Measurements from ENCODE around the gene AURKA. TPM values are rescaled to one million over a fixed set of nuclear protein-coding genes. Genes with fewer than 3 reads are reported as not detected.

Gene AURKA
- total RNA-seq, 1 experiment from 2014 or later = 92.0 TPM

DNA sequence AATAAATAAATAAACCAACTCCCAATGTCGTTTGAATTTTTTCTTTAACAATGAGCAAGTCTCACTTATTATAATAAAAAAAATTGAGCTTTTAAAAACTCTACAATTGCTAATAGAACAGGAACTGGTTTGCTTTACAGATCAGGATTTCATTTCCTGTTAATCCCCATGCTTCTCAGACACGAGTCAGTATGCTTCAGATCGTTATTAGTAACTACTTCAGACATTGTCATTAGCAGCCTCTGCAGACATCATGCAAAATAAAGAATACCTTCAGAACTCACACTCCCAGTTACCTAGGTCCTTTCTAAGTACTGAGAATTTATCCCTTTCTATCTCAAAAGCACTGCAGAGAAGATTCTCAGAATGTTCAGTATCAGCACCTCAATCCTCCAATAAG is 43.3 kb downstream of the AURKA start:
- H3F3A ChIP-seq (ENCODE audit: insufficient read depth, low read depth) = no peaks in the 10 kb centered on the region
- H3K9me2 ChIP-seq (ENCODE audit: insufficient read depth) = no peaks in the 10 kb centered on the region
- no peaks in the 10 kb centered on the region for H3K9me3 ChIP-seq (ENCODE audit: insufficient read depth, low read depth)
- H3K4me2 ChIP-seq = no peak overlapping the region
- TF ChIP-seq, protein P1, sequence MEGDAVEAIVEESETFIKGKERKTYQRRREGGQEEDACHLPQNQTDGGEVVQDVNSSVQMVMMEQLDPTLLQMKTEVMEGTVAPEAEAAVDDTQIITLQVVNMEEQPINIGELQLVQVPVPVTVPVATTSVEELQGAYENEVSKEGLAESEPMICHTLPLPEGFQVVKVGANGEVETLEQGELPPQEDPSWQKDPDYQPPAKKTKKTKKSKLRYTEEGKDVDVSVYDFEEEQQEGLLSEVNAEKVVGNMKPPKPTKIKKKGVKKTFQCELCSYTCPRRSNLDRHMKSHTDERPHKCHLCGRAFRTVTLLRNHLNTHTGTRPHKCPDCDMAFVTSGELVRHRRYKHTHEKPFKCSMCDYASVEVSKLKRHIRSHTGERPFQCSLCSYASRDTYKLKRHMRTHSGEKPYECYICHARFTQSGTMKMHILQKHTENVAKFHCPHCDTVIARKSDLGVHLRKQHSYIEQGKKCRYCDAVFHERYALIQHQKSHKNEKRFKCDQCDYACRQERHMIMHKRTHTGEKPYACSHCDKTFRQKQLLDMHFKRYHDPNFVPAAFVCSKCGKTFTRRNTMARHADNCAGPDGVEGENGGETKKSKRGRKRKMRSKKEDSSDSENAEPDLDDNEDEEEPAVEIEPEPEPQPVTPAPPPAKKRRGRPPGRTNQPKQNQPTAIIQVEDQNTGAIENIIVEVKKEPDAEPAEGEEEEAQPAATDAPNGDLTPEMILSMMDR (conservative IDR thresholded peaks at IDR 0.05) = no peak
- TF ChIP-seq EZH2 (IDR thresholded peaks at IDR 0.05; ENCODE audit: low read depth) = no peak
- no TSS peak for BruUV-seq (replicated peaks)
- H3K36me3 ChIP-seq (ENCODE audit: low read depth) = no peaks in the 10 kb centered on the region
- peaks cover 90% of the 10 kb centered on the region for H3K27me3 ChIP-seq (ENCODE audit: insufficient read depth, low read depth)
- DNase-seq = no peak
- ChIA-PET CTCF (no interaction called here), POLR2A (ENCODE audit: unreplicated experiment) (interaction anchor here (0.6 kb wide), 1 partner anchor 100 kb away, joined by 21 read pairs; the partner anchor contains the start of gene MC3R)
- H3K4me3 ChIP-seq = no peak overlapping the region
- no peak overlapping the region for H3K27ac ChIP-seq
- H3K79me2 ChIP-seq (ENCODE audit: low read depth) = no peaks in the 10 kb centered on the region
- H4K20me1 ChIP-seq (ENCODE audit: insufficient read depth) = no peaks in the 10 kb centered on the region
- no peak overlapping the region for H2AFZ ChIP-seq
- H3K4me1 ChIP-seq (replicated peaks; ENCODE audit: insufficient read depth) = no peaks in the 10 kb centered on the region
- intact Hi-C loops (cut with micrococcal nuclease; ENCODE audit: unreplicated experiment) = no loop called here

DNA sequence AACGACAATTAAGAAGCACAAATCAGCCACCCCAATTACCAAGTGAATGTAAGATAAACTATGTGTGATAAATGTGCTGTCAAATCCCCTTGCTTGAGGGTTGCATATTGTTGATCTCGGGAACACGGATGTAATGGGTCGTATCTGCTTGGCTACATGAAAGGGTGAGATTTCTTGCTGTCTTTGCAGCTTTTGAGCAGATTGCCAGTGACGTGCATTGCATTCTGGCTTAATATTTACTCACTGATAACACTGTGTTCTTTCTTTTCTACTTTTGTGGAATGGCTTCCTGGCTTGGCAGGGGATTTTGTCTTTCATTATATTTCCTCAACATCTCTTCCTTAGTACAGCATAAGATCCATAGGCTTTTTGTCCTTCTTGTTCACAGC is 43.7 kb downstream of the AURKA start:
- H3K9me2 ChIP-seq (ENCODE audit: insufficient read depth) = no peaks in the 10 kb centered on the region
- TF ChIP-seq, protein P1 (conservative IDR thresholded peaks at IDR 0.05) = no peak
- no peak for TF ChIP-seq EZH2 (IDR thresholded peaks at IDR 0.05; ENCODE audit: low read depth)
- H3K27me3 ChIP-seq (ENCODE audit: insufficient read depth, low read depth) = peaks cover 90% of the 10 kb centered on the region
- no TSS peak for BruUV-seq (replicated peaks)
- H3K9me3 ChIP-seq (ENCODE audit: insufficient read depth, low read depth) = no peaks in the 10 kb centered on the region
- no peaks in the 10 kb centered on the region for H4K20me1 ChIP-seq (ENCODE audit: insufficient read depth)
- intact Hi-C loops (cut with micrococcal nuclease; ENCODE audit: unreplicated experiment) = no loop called here
- no peaks in the 10 kb centered on the region for H3K79me2 ChIP-seq (ENCODE audit: low read depth)
- H3F3A ChIP-seq (ENCODE audit: insufficient read depth, low read depth) = no peaks in the 10 kb centered on the region
- H3K4me3 ChIP-seq = no peak overlapping the region
- POLR2A ChIA-PET (ENCODE audit: unreplicated experiment) = no interaction called here
- CTCF ChIA-PET = no interaction called here
- no peak overlapping the region for H3K4me2 ChIP-seq
- H2AFZ ChIP-seq = no peak overlapping the region
- no peaks in the 10 kb centered on the region for H3K4me1 ChIP-seq (replicated peaks; ENCODE audit: insufficient read depth)
- no peaks in the 10 kb centered on the region for H3K36me3 ChIP-seq (ENCODE audit: low read depth)
- no peak overlapping the region for H3K27ac ChIP-seq
- no peak for DNase-seq

DNA sequence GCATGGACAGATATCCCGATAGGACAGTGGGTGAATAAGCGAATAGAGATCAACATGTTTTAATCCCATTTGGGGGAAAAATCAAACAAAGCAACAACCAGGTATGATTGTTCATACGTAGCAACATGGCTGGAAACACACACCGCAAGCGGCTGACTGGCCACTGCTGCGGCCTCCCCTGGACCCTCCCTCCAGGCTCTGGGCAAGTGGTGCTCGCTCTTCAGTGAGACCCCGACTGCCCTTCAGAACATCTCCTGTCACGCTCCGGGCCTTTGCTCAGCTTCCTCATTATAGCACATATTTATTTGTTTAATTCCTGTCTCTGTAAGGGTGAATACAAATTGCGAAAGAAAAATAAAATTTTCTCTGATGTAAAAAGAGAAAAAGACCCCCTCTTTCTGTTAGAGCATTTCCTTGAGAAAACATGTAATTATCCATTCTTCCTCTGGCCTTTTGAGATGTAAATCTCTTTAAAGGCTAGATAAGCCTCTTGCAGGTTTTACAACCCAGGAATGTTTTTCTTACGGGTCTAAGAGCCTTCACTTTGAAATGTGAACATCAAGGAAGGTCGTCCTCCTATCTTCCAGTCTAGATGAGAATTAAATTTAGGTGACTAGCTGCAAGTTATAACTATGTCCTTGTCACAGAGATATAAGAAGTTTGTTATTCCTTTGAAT is 44.2 kb downstream of the AURKA start:
- intact Hi-C loops (cut with micrococcal nuclease; ENCODE audit: unreplicated experiment) = no loop called here
- CTCF ChIA-PET = no interaction called here

More for the DNA sequence above, 44.2 kb downstream of the AURKA start:
- Histone ChIP-seq H3F3A (ENCODE audit: insufficient read depth, low read depth) (no peaks in the 10 kb centered on the region), H3K9me2 (ENCODE audit: insufficient read depth) (no peaks in the 10 kb centered on the region), H3K36me3 (ENCODE audit: low read depth) (no peaks in the 10 kb centered on the region), H3K4me2 (no peak overlapping the region), H3K4me3 (no peak overlapping the region), H3K27me3 (ENCODE audit: insufficient read depth, low read depth) (peaks cover 90% of the 10 kb centered on the region), H3K4me1 (replicated peaks; ENCODE audit: insufficient read depth) (no peaks in the 10 kb centered on the region), H3K9me3 (ENCODE audit: insufficient read depth, low read depth) (no peaks in the 10 kb centered on the region), H3K27ac (no peak overlapping the region), H3K79me2 (ENCODE audit: low read depth) (no peaks in the 10 kb centered on the region), H4K20me1 (ENCODE audit: insufficient read depth) (no peaks in the 10 kb centered on the region), H2AFZ (no peak overlapping the region)
- TF ChIP-seq, protein P1 (conservative IDR thresholded peaks at IDR 0.05) = no peak
- TF ChIP-seq EZH2 (IDR thresholded peaks at IDR 0.05; ENCODE audit: low read depth) = no peak
- POLR2A ChIA-PET (ENCODE audit: unreplicated experiment) = no interaction called here
- DNase-seq = no peak
- BruUV-seq (replicated peaks) = no TSS peak
